Measurements from ENCODE around the gene DUS3L. TPM values are rescaled to one million over a fixed set of nuclear protein-coding genes. Genes with fewer than 3 reads are reported as not detected.

The DUS3L gene, protein sequence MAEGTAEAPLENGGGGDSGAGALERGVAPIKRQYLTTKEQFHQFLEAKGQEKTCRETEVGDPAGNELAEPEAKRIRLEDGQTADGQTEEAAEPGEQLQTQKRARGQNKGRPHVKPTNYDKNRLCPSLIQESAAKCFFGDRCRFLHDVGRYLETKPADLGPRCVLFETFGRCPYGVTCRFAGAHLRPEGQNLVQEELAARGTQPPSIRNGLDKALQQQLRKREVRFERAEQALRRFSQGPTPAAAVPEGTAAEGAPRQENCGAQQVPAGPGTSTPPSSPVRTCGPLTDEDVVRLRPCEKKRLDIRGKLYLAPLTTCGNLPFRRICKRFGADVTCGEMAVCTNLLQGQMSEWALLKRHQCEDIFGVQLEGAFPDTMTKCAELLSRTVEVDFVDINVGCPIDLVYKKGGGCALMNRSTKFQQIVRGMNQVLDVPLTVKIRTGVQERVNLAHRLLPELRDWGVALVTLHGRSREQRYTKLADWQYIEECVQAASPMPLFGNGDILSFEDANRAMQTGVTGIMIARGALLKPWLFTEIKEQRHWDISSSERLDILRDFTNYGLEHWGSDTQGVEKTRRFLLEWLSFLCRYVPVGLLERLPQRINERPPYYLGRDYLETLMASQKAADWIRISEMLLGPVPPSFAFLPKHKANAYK
- total RNA-seq = 85.9 and 87.1 TPM in 2 replicates

DNA sequence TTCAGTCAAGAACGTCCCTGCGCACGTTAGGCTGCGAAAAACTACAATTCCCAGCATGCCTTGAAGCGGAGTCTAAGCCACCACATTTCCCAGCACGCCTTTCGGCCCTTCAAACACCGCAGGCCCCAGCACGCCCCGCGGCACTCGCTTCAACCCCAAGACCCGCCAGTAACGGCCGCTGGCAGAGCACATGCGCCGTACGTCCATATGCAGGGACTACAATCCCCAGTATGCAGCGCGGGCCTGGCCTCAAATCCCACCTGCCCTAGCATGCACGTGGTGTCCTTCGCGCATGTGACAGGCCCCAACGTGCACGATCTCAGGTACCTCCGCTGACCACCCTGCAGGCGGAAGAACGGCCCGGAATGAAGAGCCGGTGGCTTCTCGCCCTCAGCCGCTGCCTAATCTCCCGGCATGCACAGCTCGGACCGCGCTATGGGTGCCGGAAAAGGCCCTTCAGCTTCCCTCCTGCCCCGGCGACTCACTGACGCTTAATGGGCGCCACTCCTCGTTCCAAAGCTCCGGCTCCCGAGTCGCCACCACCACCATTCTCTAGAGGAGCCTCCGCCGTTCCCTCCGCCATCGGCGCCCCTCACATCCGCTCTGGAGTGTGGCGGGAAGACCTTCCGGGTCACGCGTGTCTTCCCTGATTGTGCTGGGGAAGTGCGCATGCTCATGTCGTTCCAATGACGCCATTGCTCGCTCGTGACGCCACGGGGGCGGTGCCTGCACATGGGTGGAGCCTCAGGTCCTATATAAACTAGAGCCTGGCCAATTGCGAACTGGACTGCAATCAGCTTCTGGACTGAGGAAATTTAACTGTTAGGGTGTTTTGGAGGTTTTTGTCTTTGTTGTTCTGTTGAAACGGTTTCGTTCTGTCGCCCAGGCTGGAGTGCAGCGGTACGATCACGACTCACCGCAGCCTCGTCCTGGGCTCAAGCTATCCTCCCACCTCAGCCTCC, at the start of gene DUS3L:
DUS3L (minus strand) TSS at position 605 of the 962 bp plus-strand sequence; CDS start at position 583, 22 bp downstream.
- peak; percentile 95 for DNase-seq (ENCODE audit: low spot score)
- Mint-ChIP-seq H3K4me3 (peak within 1 kb of the TSS; percentile 98), H3K9me3 (no peaks in the 10 kb centered on the region), H3K4me1 (ENCODE audit: low read depth) (peaks cover 5% of the 10 kb centered on the region), H3K27ac (peak within 1 kb of the TSS; percentile 100), H3K36me3 (ENCODE audit: low read depth) (peaks cover 25% of the 10 kb centered on the region), H3K27me3 (ENCODE audit: insufficient read depth) (no peaks in the 10 kb centered on the region)
- intact Hi-C loops (cut with micrococcal nuclease) = loop anchor here (1.0 to 2.0 kb wide), 11 partner anchors 13 to 1000 kb away; partner anchors contain the start of genes ALKBH7, CATSPERD, CLPP and FEM1A

DNA sequence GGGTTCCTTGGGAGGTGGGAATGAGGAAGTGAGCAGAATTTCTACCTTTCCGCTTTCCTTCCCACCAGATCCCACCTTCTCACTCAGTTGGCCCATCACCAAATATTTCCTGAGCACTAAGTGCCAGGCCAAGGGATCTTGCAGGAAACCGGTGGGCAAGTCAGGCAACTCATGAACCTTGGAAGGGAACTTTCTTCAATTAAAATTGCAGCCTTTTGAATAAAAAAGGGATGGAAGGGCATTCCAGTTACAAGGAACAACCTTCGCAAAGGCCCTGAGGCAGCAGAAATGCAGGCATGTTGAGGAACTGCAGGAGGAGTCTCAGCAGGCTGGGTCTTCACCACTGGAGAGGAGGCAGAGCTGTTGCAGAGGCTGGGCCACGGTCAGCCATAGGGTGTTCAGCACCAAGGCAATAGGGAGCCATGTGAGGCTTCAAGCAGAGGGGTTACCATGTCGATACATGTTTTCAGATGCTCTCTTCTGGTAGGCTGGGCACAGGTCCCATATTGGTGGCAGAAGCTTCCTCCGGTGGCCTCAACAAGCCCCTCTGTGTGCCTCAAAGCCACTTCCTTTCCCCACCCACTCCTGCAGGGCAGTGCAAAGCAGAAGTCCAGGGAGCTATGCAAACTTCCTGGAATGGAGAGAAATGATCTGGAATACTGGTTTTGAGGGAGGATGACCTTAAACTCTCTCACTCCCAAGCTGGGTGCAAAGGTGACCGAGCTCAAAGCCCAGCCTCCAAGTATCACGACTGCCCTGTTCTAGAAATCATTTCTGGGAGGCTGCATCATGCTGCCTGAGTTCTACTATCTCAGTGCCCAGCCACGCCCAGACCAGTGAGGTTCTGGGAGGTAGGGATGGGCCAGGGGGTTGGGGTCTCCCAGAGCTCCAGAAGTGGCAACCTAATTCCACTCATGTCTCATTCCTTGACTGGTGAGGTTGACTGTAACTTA, 48.4 kb upstream of the DUS3L start, which contains the start of gene FUT6:
FUT6 (minus strand) TSS at position 638 of the 953 bp plus-strand sequence. CDS start 7,135 bp downstream, outside the sequence.
- Mint-ChIP-seq H3K27me3 (ENCODE audit: insufficient read depth) (peaks cover 2% of the 10 kb centered on the region), H3K9me3 (no peaks in the 10 kb centered on the region), H3K4me1 (ENCODE audit: low read depth) (peaks cover 7% of the 10 kb centered on the region), H3K4me3 (no peak within 1 kb of the TSS), H3K36me3 (ENCODE audit: low read depth) (no peaks in the 10 kb centered on the region), H3K27ac (no peak within 1 kb of the TSS)
- DNase-seq (ENCODE audit: low spot score) = no peak
- intact Hi-C loops (cut with micrococcal nuclease) = no loop called here

DNA sequence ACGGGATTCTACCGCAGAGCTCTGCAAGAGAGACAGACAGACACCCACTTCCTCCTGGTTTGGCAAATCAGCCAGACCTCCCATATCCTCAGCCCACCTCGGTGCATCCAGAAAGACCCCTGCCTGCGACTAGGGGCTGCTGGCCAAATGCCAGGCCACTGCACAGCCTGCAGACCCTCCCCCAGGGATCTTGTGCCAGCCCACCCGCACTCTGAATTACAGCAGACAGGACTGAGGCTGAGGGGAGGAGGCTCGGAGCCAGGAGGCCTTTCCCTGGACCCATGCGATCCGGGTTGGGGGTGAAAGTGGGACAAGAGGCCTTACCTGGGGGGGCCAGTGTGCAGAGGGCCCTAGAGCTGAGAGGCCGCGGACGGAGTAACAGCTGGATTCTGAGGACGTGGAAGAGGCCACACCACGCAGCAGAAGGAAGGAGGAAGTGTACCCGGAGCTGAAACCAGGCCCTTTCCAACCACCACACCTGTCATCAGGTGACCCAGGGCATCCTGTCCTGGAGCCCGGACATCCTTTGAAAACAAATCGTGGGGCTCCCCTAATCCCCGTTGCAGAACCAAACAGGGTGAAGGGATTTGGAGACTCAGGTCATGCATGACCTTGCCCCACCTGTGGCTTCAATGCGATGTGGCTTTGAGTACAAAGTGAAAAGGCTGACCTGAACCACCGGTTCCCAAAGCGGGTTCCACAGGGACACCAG, 47.5 kb upstream of the DUS3L start:
- Mint-ChIP-seq H3K4me1 (ENCODE audit: low read depth) (peaks cover 7% of the 10 kb centered on the region), H3K27ac (no peak overlapping the region), H3K27me3 (ENCODE audit: insufficient read depth) (peaks cover 2% of the 10 kb centered on the region), H3K36me3 (ENCODE audit: low read depth) (no peaks in the 10 kb centered on the region), H3K4me3 (no peak overlapping the region), H3K9me3 (no peaks in the 10 kb centered on the region)
- intact Hi-C loops (cut with micrococcal nuclease) = no loop called here
- no peak for DNase-seq (ENCODE audit: low spot score)

DNA sequence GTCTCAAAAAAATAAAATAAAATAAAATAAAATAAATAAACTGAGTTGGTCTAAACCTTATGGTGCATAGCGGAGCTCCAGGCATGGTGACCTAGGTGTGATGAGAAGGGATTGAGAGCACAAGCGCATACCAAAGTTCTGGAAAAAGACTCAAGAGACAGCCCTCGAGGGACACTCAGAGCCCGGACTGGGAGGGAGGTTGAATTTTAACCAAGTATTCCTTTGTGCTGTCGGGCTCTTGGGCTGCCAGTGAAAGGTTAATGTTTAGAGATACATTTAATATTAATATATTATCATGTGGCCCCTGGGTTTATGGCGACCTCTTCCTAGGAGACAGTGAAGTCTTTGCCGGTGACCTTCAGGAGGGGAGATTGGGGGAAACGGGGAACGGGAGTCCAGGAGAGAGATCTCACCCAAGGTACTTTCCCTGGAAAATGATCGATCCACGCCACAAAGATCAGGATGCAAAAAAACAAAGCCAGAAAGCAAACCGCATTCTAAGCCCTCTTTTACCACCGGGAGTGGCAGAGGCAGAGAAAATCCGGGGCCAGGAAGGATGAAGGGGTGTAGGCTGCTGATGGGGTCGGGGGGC, 46.9 kb upstream of the DUS3L start:
- Mint-ChIP-seq H3K4me1 (ENCODE audit: low read depth) (peaks cover 7% of the 10 kb centered on the region), H3K9me3 (no peaks in the 10 kb centered on the region), H3K27ac (no peak overlapping the region), H3K36me3 (ENCODE audit: low read depth) (no peaks in the 10 kb centered on the region), H3K4me3 (no peak overlapping the region), H3K27me3 (ENCODE audit: insufficient read depth) (peaks cover 2% of the 10 kb centered on the region)
- intact Hi-C loops (cut with micrococcal nuclease) = no loop called here
- no peak for DNase-seq (ENCODE audit: low spot score)

DNA sequence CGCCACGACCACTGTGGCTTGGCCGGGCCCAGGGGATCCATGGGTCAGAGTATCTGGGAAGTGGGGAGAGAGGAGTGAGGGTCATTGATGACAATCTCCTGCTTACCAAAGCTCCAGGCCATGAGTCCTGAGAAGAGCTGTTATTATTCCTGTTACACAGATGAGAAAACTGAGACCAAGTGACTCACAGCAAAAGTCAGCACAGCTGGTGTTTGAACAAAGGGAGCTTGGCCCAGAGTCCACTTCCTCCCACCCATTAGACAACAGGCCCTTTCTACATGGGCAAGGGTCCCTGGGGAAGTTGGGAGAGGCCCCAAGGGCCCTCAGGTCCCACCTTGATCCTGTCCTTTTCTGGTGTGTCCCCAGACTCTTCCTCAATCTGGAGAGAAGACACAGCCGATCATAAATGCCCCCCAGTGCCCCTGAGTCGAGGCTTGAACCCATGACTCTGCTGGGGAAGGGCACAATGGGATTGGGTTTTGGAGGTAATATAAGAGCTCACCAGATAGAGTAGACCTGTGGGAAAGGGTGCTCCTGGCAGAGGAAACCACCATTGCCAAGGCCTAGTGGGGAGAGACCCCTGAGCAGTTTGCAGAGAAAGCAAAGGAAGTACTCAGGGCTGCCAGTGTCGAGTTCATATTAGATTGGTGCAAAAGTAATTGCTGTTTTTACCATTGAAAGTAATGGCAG, 41.7 kb upstream of the DUS3L start:
- H3K4me1 Mint-ChIP-seq (ENCODE audit: low read depth) = peaks cover 5% of the 10 kb centered on the region
- no peak overlapping the region for H3K4me3 Mint-ChIP-seq
- DNase-seq (ENCODE audit: low spot score) = no peak
- H3K36me3 Mint-ChIP-seq (ENCODE audit: low read depth) = no peaks in the 10 kb centered on the region
- H3K27me3 Mint-ChIP-seq (ENCODE audit: insufficient read depth) = peaks cover 2% of the 10 kb centered on the region
- intact Hi-C loops (cut with micrococcal nuclease) = no loop called here
- H3K9me3 Mint-ChIP-seq = no peaks in the 10 kb centered on the region
- H3K27ac Mint-ChIP-seq = no peak overlapping the region

DNA sequence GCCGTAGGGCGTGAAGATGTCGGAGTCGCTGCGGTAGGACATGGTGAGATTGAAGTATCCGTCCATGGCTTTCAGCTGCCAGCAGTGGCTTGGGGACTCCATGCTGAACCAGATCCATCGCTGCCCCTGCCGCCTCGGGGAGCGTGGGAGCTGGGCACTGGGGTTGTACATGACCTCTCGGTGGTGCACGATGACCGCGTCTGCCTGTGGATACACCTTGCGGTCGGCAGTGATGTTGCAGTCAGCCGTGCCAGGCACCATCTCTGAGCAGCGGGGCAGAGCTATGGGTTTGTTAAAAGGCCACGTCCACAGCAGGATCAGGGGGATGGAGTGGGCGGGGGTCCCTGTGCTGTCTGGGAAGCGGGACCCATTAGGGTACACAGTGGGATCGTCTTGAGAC, 41.1 kb upstream of the DUS3L start:
- DNase-seq (ENCODE audit: low spot score) = no peak
- no peaks in the 10 kb centered on the region for H3K36me3 Mint-ChIP-seq (ENCODE audit: low read depth)
- peaks cover 2% of the 10 kb centered on the region for H3K27me3 Mint-ChIP-seq (ENCODE audit: insufficient read depth)
- intact Hi-C loops (cut with micrococcal nuclease) = no loop called here
- no peaks in the 10 kb centered on the region for H3K9me3 Mint-ChIP-seq
- H3K4me3 Mint-ChIP-seq = no peak overlapping the region
- no peak overlapping the region for H3K27ac Mint-ChIP-seq
- H3K4me1 Mint-ChIP-seq (ENCODE audit: low read depth) = peaks cover 9% of the 10 kb centered on the region

DNA sequence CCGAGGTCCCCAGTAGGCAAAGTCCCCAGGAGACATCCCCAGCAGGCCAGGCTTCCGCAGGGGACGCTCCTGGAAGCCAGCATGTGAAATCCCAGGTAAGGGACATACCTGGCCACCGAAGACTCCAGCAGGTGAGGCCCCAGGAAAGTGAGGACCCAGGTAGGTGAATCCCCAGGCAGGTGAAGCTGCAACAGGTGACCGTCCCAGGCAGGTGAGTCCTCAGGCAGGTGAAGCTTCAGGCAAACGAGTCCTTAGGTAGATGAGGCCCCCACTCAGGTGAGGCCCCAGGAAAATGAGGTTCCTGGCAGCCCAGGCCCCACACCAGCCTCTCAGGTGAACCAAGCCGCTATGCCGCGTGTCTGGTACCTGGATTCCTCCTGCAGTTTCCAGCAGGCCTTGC, 40.2 kb upstream of the DUS3L start:
- H3K4me3 Mint-ChIP-seq = no peak overlapping the region
- H3K27me3 Mint-ChIP-seq (ENCODE audit: insufficient read depth) = peaks cover 2% of the 10 kb centered on the region
- peaks cover 13% of the 10 kb centered on the region for H3K4me1 Mint-ChIP-seq (ENCODE audit: low read depth)
- H3K36me3 Mint-ChIP-seq (ENCODE audit: low read depth) = no peaks in the 10 kb centered on the region
- H3K27ac Mint-ChIP-seq = no peak overlapping the region
- no peak for DNase-seq (ENCODE audit: low spot score)
- H3K9me3 Mint-ChIP-seq = no peaks in the 10 kb centered on the region
- intact Hi-C loops (cut with micrococcal nuclease) = no loop called here

DNA sequence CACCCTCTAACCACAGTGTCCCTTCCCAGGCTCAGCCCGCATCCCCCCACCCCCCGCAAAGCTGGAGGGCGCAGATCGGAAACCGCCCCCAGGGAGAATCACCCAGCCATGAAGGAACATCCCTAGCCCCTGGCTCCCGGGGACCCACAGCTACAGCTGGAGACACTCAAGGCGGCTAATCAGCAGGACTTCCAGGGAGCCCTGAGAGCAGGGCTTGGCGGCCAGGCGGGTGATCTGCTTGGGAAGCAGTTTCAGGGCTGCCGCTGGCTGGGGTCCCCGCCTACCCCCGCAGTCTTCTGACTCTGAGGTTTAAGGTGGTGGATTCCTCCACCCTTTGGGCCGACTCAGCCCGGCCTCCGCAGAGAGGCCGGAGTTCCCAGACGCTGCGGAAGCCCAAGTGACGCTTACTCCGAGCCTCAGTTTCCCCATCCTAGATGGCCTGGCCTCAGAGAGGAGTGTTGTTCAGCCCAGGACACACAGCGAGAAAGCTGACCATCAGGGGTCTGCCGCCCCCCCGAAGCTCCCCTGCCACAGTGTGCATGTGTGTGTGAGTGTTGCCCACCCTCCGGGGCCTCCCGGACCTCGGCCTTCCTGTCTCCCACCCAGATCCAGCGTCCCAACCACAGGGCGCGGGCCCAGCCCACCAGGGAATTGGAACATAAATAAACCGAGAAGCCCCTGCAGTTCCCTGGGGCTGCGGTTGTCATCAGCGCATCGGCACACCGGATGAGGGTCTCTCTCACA, 38.8 kb upstream of the DUS3L start:
- Mint-ChIP-seq H3K9me3 (no peaks in the 10 kb centered on the region), H3K27ac (no peak overlapping the region), H3K4me3 (peak overlapping the region; percentile 50), H3K27me3 (ENCODE audit: insufficient read depth) (peaks cover 2% of the 10 kb centered on the region), H3K36me3 (ENCODE audit: low read depth) (no peaks in the 10 kb centered on the region), H3K4me1 (ENCODE audit: low read depth) (peaks cover 13% of the 10 kb centered on the region)
- DNase-seq (ENCODE audit: low spot score) = no peak
- intact Hi-C loops (cut with micrococcal nuclease) = loop anchor here (2.0 kb wide), 1 partner anchor 149 kb away; the partner anchor contains the start of gene RANBP3

DNA sequence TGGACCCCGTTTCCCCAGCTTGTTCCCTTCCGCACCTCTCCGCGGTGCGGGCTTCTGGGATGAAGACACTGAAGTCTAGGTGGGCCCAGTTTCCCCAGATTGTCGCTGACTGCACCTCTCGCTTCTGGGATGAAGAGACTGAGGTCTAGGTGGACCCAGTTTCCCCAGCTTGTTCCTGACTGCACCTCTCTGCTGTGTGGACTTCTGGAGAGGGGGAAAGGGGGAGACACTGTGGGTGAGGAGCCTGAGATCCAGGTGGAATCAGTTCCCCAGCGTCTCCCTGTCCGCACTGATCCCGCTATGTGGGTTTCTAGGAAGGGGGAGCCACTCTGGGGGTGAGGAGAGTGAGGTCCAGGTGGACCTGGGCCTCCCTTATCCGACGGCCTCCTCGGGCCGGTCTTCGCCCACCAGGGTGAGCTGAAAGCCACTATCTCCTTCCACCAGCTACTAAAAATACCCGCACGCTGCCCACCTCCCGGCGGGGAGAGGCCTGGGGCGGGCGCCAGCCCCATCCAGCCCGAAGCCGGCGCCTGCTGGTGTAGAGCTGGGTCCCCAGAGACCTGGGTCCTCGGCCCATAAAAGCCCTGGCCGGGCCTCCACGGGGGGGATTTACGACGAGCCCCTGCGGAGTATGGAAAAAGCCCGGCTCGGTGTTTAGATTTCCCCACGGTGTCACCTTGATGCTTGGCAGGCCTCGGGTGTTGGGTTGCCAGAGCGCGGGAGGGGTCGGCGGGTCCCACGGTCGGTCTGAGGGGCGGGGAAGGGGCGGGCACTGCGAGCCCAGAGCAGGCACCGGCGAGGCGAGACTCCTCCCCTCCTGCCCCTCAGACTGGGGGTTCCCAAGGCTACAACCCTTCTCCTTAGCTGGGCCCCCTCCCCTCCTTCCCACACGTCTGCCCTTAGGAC, 38.0 kb upstream of the DUS3L start:
- no peak for DNase-seq (ENCODE audit: low spot score)
- Mint-ChIP-seq H3K27me3 (ENCODE audit: insufficient read depth) (peaks cover 2% of the 10 kb centered on the region), H3K9me3 (no peaks in the 10 kb centered on the region), H3K4me3 (peak overlapping the region; percentile 99), H3K4me1 (ENCODE audit: low read depth) (peaks cover 13% of the 10 kb centered on the region), H3K36me3 (ENCODE audit: low read depth) (no peaks in the 10 kb centered on the region), H3K27ac (peak overlapping the region; percentile 99)
- intact Hi-C loops (cut with micrococcal nuclease) = loop anchor here (1.0 to 2.0 kb wide), 5 partner anchors 25 to 150 kb away; partner anchors contain the start of genes CATSPERD, LONP1, RANBP3 and VMAC
